GM18870 (cell line): ENCODE data around the gene ABCA8.
"Not testable (repeated sequence)": the region's sequence is repeated elsewhere in the genome, so short reads cannot be mapped to it uniquely, and the experiment has no call there.

Experiments
- ATAC-seq: cut with Tn5 transposase; IDR thresholded peaks from one replicate; pipeline ENCODE4 v1.9.1; 2021; ENCODE audit warnings: moderate library complexity; ENCODE audit not compliant: unreplicated experiment

ABCA8 gene, protein sequence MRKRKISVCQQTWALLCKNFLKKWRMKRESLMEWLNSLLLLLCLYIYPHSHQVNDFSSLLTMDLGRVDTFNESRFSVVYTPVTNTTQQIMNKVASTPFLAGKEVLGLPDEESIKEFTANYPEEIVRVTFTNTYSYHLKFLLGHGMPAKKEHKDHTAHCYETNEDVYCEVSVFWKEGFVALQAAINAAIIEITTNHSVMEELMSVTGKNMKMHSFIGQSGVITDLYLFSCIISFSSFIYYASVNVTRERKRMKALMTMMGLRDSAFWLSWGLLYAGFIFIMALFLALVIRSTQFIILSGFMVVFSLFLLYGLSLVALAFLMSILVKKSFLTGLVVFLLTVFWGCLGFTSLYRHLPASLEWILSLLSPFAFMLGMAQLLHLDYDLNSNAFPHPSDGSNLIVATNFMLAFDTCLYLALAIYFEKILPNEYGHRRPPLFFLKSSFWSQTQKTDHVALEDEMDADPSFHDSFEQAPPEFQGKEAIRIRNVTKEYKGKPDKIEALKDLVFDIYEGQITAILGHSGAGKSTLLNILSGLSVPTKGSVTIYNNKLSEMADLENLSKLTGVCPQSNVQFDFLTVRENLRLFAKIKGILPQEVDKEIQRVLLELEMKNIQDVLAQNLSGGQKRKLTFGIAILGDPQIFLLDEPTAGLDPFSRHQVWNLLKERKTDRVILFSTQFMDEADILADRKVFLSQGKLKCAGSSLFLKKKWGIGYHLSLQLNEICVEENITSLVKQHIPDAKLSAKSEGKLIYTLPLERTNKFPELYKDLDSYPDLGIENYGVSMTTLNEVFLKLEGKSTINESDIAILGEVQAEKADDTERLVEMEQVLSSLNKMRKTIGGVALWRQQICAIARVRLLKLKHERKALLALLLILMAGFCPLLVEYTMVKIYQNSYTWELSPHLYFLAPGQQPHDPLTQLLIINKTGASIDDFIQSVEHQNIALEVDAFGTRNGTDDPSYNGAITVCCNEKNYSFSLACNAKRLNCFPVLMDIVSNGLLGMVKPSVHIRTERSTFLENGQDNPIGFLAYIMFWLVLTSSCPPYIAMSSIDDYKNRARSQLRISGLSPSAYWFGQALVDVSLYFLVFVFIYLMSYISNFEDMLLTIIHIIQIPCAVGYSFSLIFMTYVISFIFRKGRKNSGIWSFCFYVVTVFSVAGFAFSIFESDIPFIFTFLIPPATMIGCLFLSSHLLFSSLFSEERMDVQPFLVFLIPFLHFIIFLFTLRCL (N-terminal part only)

DNA sequence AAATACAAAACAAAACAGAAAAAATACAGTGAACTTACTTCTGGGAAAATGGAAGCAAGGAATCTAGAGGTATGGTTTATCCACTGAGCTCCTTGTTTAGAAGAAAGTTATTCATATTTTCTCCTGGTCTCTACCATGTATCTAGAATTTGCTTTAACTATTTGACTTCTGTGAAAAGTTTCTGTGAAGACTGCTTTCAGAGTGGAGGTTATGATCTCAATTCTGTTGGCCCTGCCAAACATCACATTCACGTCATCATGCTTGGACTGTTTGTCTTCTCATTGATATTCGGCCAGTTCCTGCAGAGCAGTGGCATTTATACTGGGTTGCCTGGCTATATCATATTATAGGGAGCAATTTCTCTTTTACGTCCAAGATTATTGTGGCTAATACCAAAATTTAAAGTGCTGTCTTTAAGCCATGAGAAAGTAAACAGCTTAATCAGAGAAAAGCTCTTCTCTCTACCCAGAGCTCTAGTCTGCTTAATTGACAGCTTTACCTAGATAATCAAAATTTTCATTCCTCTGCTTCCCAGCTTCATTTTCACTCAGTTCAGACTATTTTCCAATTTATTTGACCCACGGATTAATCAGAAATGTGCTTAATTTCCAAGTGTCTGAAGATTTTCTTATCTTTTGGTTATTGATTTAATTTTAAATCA is at the start of gene ABCA8:
ABCA8 (minus strand) TSS at position 212 of the 661 bp plus-strand sequence. CDS start 13,358 bp downstream, outside the sequence.
- ATAC-seq: no peak

GRCh38 chr17:69004759-69005158 is 49.6 kb upstream of the ABCA8 start:
- ATAC-seq: not testable (repeated sequence)

- not testable (repeated sequence) for ATAC-seq
These were observed 44.6 kb upstream of the ABCA8 start for GRCh38 chr17:68999743-69000142.

DNA sequence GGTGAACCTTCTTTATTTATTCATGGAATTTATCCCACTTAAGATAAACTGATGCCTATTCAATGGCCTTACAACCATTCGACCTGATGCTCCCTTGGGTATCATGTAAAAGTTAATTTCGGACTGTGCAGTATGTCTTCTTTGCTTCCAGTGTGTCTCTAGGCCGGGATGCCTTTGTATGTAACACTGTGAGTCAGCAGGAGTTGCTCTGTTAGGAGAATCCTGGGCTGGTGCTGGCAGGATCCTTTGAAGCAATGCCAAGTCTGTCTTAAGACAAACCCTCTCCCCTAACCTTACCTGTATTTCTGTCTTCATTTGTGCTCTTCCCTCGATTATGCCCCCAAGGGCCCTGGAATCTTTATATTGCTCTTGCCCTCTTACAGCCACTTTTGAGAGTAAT is 37.9 kb upstream of the ABCA8 start:
- ATAC-seq: no peak

- ATAC-seq: no peak
These were observed 32.8 kb upstream of the ABCA8 start for GRCh38 chr17:68987966-68988365.

DNA sequence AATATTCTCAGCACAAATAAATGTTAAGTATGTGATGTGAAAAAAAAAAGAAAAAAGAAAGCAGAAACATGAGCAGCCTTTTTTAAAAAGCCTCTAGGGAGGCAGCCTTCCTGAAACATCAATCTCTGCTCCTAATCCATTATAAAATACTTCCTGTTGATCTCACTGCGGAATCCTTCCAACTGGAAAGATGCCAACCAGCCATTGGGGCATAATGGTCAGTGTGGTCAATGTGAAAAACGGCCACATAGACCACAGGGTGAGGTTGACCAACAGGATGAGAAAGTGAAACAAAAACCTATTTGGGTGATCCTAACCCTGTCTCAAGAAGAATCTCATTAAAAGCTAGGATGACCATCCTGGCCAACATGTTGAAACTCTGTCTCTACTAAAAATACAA is 26.1 kb upstream of the ABCA8 start:
- ATAC-seq: no peak

DNA sequence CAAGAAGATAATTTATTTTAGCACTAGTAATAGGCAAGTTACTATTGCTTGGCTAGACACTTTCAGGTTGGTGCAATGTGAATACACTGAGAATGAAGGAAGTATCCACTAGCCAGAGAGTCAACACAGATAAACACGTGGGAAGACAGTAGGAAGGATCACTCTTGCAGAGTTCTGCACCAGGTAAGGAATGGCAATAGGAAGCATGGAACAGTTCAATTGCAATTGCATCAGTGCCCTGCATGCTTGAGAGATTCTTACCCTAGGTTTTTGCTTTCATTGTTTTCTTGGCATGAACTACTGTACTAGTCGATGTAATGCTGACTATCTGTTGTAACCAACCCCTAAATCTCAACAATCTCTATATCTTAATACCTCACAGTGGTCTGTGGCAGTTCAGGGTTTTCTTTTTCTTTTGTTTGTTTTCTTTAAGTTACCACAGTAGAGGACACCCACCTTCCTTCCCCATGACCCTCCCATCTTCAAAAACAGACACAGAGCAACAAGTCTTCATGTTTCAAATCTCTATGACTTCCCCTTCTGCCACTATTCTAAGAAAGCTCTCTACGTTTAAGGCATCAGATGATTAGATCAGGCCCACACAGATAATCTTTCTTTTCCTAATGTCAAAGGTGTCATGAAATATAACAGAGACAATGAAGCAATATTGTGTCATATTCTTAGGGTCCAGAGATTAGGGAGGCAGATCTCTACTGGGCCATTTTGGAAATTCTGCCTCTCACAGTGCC is 18.1 kb upstream of the ABCA8 start:
- ATAC-seq: no peak

DNA sequence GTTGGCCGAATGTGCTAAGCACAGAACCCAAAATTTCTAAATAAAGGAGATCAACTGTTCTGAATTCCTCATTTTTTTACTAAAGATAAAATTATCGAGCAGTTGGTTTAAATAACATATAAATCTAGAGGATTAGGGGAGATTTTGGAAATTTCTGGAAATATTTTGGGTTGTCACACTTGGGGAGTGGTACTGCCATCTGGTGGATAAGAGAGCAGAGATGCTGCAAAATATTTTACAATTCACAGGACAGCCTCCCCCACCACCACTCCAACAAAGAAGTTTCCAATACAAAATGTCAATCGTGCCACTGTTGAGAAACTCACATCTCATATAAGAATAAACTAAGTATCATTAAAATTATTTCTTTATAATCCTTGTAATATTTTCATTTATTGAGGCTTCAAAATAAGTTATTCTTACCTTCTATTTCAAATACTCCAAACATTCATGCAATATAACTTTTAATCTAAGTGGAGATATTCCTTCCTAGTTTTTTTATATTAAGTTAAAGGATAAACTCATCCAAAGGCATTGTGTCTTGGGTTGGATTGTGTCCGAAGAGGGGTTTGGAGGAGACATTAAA is 17.0 kb upstream of the ABCA8 start:
- no peak for ATAC-seq

GRCh38 chr17:68969101-68969500 is 13.9 kb upstream of the ABCA8 start:
- no peak for ATAC-seq

DNA sequence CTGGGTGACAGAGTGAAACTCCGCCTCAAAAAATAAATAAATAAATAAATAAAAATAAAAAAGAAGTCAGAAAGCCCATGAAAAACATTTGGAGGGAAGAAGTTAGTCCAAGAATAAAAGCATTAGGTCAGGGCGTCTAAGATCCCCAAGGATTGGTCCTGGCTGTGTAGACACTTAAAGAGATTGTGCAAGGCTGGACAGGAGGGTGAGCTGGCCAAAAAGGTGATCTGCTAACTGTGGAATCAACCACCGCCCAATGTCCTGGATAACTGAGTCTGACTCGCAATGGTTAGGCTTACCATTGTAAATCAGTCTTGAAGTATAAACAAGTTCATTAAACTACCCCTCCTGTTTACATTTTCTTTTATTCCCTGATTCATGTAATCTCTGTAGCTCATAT is 8.8 kb upstream of the ABCA8 start:
- ATAC-seq: no peak

- ATAC-seq: no peak
These were observed 6.2 kb upstream of the ABCA8 start for GRCh38 chr17:68961214-68961882.

GRCh38 chr17:68959117-68959516 is 3.9 kb upstream of the ABCA8 start:
- not testable (repeated sequence) for ATAC-seq

DNA sequence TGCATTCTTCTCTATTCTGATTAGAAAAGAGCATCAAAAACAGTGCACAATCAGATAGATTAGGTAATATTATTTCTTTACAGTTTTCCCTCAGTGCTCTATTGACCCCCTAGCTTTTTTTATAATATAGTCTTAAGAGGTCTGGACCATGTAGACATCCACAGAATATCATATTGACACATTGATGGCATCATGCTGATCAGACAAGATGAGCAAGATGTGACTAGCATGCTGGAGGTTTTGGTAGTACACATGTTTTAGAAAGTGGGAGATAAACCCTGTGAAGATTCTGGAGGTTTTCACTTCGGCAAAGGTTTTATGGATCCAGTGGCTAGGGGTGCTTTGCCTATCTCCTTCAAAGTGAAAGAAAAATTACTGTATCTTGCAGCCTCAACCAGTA is 2.8 kb upstream of the ABCA8 start:
- ATAC-seq: no peak

- ATAC-seq: no peak
These were observed 871 bp downstream of the ABCA8 start for GRCh38 chr17:68954146-68954896.

GRCh38 chr17:68953340-68953997 is 1.7 kb downstream of the ABCA8 start:
- ATAC-seq: no peak

DNA sequence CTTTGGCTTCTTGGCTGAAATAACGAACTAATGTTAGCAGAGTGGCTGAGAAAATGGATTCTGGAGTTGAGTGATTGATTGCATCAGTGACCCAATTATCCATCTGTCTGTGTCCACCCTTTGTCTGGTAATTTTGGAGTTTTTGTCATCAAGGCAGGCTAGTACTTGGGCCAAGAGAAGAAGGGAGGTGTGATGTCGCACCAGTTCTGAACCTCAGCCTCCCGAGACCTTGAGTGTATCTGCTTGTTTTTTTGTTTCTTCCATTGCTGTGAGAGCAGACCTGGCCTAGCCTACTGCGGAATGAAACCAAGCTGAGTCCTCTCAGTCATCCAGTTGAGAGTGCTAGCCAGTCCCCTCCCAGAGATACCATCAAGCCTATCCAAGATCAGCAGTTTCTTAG is 4.5 kb downstream of the ABCA8 start:
- ATAC-seq: no peak

DNA sequence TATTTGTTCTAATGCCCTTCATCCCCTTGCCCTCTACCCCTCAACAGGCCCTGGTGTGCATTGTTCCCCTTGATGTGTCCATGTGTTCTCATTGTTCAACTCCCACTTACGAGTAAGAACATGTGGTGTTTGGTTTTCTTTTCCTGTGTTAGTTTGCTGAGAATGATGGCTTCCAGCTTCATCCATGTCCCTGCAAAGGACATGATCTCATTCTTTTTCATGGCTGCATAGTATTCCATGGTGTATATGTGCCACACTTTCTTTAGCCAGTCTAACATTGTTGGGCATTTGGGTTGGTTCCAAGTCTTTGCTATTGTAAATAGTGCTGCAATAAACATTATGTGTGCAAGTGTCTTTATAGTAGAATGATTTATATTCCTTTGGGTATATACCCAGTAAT is 7.3 kb downstream of the ABCA8 start:
- not testable (repeated sequence) for ATAC-seq
